PC-9 (cell line): ENCODE data around the gene DAZAP2. TPM values are rescaled to one million over a fixed set of nuclear protein-coding genes. Genes with fewer than 3 reads are reported as not detected.

ENCODE experiments used
- BruUV-seq: library from RNA; stranded (reverse); fragments of 400-500 nt; replicated peaks from 2 replicates; lab custom pipeline; 2021; lab: Mats Ljungman, UMichigan
- CTCF ChIA-PET: fragments of 300-600 bp; sonication (Branson Sonifier 250); formaldehyde crosslinking; loops from one replicate; lab custom pipeline; 2022; ENCODE audit warnings: antibody characterized with exemption; lab: Charles Lee
- POLR2A ChIA-PET: fragments of 300-600 bp; sonication (Branson Sonifier 250); formaldehyde crosslinking; loops from one replicate; lab custom pipeline; 2022; ENCODE audit warnings: antibody characterized with exemption; ENCODE audit not compliant: unreplicated experiment; lab: Charles Lee
- DNase-seq, 2 experiments: peaks; one replicate each; pipeline versions ENCODE4 v3.0.0 to v3.0.0-alpha.2; 2015 to 2022; ENCODE audit warnings: mixed read lengths in 1 of 2
- H2AFZ ChIP-seq: fragments of 200-600 bp; sonication (generic); 2 replicates; pipeline ENCODE4 v1.8.1; 2017; ENCODE audit warnings: antibody characterized with exemption
- H3F3A ChIP-seq: fragments of 200-600 bp; sonication (generic); 2 replicates; pipeline ENCODE4 v1.8.1; 2017; ENCODE audit warnings: antibody characterized with exemption, mild to moderate bottlenecking, low read depth; ENCODE audit not compliant: insufficient read depth
- H3K27ac ChIP-seq: fragments of 200-600 bp; sonication (generic); 2 replicates; pipeline ENCODE4 v1.6.1; 2016; ENCODE audit warnings: mixed run types
- H3K27me3 ChIP-seq: fragments of 200-600 bp; sonication (generic); 2 replicates; pipeline ENCODE4 v1.6.1; 2016; ENCODE audit warnings: low read depth, mixed run types; ENCODE audit not compliant: insufficient read depth
- H3K36me3 ChIP-seq: fragments of 200-600 bp; sonication (generic); 2 replicates; pipeline ENCODE4 v1.6.1; 2016; ENCODE audit warnings: low read depth, mixed run types
- H3K4me1 ChIP-seq: fragments of 200-600 bp; sonication (generic); replicated peaks from 2 replicates; pipeline ENCODE4 v1.6.1; 2016; ENCODE audit warnings: mixed run types; ENCODE audit not compliant: insufficient read depth
- H3K4me2 ChIP-seq: fragments of 200-600 bp; sonication (generic); 2 replicates; pipeline ENCODE4 v1.6.1; 2017; ENCODE audit warnings: mixed run types
- H3K4me3 ChIP-seq: fragments of 200-600 bp; sonication (generic); 2 replicates; pipeline ENCODE4 v1.6.1; 2016; ENCODE audit warnings: mixed run types
- H3K79me2 ChIP-seq: fragments of 200-600 bp; sonication (generic); 2 replicates; pipeline ENCODE4 v1.6.1; 2017; ENCODE audit warnings: low read depth, mixed run types
- H3K9me2 ChIP-seq: fragments of 200-600 bp; sonication (generic); 2 replicates; pipeline ENCODE4 v1.8.1; 2017; ENCODE audit warnings: mild to moderate bottlenecking; ENCODE audit not compliant: insufficient read depth
- H3K9me3 ChIP-seq: fragments of 200-600 bp; sonication (generic); 2 replicates; pipeline ENCODE4 v1.8.1; 2016; ENCODE audit warnings: low read depth; ENCODE audit not compliant: insufficient read depth
- H4K20me1 ChIP-seq: fragments of 200-600 bp; sonication (generic); 2 replicates; pipeline ENCODE4 v1.8.1; 2017; ENCODE audit not compliant: insufficient read depth
- CTCF ChIP-seq: fragments of 200-600 bp; sonication (generic); conservative IDR thresholded peaks from 2 replicates; pipeline ENCODE4 v1.6.1; 2017; ENCODE audit warnings: mixed run types, antibody characterized with exemption, mild to moderate bottlenecking, moderate library complexity
- EZH2 ChIP-seq: fragments of 200-600 bp; sonication (generic); IDR thresholded peaks from 2 replicates; pipeline ENCODE4 v1.8.0; 2017; ENCODE audit warnings: antibody characterized with exemption, low read depth
- intact Hi-C: fragments of 100-400 bp; cut with micrococcal nuclease; formaldehyde crosslinking; loops from one replicate; pipeline ENCODE4 v1.10.0; 2022; ENCODE audit not compliant: unreplicated experiment
- total RNA-seq: library from RNA; stranded (reverse); gene quantifications from 2 replicates; pipeline ENCODE4 v1.2.3, GENCODE V29; 2021

DAZAP2 gene
- total RNA-seq, 1 experiment from 2014 or later, result 154 TPM

GRCh38 chr12:51210690-51211395 is 27.8 kb upstream of the DAZAP2 start:
- Histone ChIP-seq H2AFZ (no peak overlapping the region), H3K4me3 (no peak overlapping the region), H3F3A (peaks cover 2% of the 10 kb centered on the region; the same call in 1 of the 2 replicates), H3K79me2 (no peaks in the 10 kb centered on the region), H3K27ac (no peak overlapping the region), H3K9me3 (no peaks in the 10 kb centered on the region), H3K4me1 (no peaks in the 10 kb centered on the region), H3K36me3 (no peaks in the 10 kb centered on the region), H3K27me3 (no peaks in the 10 kb centered on the region), H3K9me2 (no peaks in the 10 kb centered on the region), H3K4me2 (no peak overlapping the region), H4K20me1 (no peaks in the 10 kb centered on the region)
- TF ChIP-seq CTCF, result no peak
- no peak for TF ChIP-seq EZH2
- ChIA-PET CTCF (no interaction called here), POLR2A (interaction anchor here (0.8 kb wide), 1 partner anchor 96 kb away, joined by 8 read pairs; no protein-coding TSS in a partner anchor)
- intact Hi-C loops, result no loop called here
- BruUV-seq, result no TSS peak
- no peak for DNase-seq

GRCh38 chr12:51214895-51215294 is 23.7 kb upstream of the DAZAP2 start:
- H3K9me2 ChIP-seq, result no peaks in the 10 kb centered on the region
- no peaks in the 10 kb centered on the region for H3K9me3 ChIP-seq
- intact Hi-C loops, result no loop called here
- BruUV-seq, result no TSS peak
- no peak for TF ChIP-seq CTCF
- no peak for TF ChIP-seq EZH2
- H3K27me3 ChIP-seq, result no peaks in the 10 kb centered on the region
- H3K79me2 ChIP-seq, result no peaks in the 10 kb centered on the region
- H3K27ac ChIP-seq, result no peak overlapping the region
- no peaks in the 10 kb centered on the region for H3K36me3 ChIP-seq
- H3K4me3 ChIP-seq, result no peak overlapping the region
- DNase-seq, result no peak
- no peak overlapping the region for H2AFZ ChIP-seq
- no peaks in the 10 kb centered on the region for H4K20me1 ChIP-seq
- peaks cover 12% of the 10 kb centered on the region; the same call in 1 of the 2 replicates for H3F3A ChIP-seq
- POLR2A ChIA-PET, result no interaction called here
- H3K4me2 ChIP-seq, result no peak overlapping the region
- peaks cover 9% of the 10 kb centered on the region for H3K4me1 ChIP-seq
- CTCF ChIA-PET, result no interaction called here

GRCh38 chr12:51216642-51217041 is 22.0 kb upstream of the DAZAP2 start:
- H3K9me3 ChIP-seq, result no peaks in the 10 kb centered on the region
- no peak overlapping the region; the same call in 1 of the 2 replicates for H3K4me2 ChIP-seq
- H3K4me1 ChIP-seq, result peaks cover 9% of the 10 kb centered on the region
- H3K79me2 ChIP-seq, result no peaks in the 10 kb centered on the region
- no peak overlapping the region for H3K4me3 ChIP-seq
- ChIA-PET CTCF (no interaction called here), POLR2A (interaction anchor here (0.5 kb wide), 1 partner anchor 11 kb away, joined by 16 read pairs; no protein-coding TSS in a partner anchor)
- H3K27ac ChIP-seq, result no peak overlapping the region
- intact Hi-C loops, result no loop called here
- peaks cover 12% of the 10 kb centered on the region; the same call in 1 of the 2 replicates for H3F3A ChIP-seq
- H3K9me2 ChIP-seq, result no peaks in the 10 kb centered on the region
- DNase-seq, result no peak
- no peaks in the 10 kb centered on the region for H3K36me3 ChIP-seq
- no TSS peak for BruUV-seq
- H3K27me3 ChIP-seq, result no peaks in the 10 kb centered on the region
- no peak overlapping the region for H2AFZ ChIP-seq
- H4K20me1 ChIP-seq, result no peaks in the 10 kb centered on the region
- TF ChIP-seq CTCF (no peak), EZH2 (no peak)
